Right kidney (tissue), 1 donor: Measurements from ENCODE around the gene PRKCE.

ENCODE experiments used
- DNase-seq: peaks from one replicate; pipeline ENCODE4 v3.0.0-alpha.2; 2016

Gene PRKCE

DNA sequence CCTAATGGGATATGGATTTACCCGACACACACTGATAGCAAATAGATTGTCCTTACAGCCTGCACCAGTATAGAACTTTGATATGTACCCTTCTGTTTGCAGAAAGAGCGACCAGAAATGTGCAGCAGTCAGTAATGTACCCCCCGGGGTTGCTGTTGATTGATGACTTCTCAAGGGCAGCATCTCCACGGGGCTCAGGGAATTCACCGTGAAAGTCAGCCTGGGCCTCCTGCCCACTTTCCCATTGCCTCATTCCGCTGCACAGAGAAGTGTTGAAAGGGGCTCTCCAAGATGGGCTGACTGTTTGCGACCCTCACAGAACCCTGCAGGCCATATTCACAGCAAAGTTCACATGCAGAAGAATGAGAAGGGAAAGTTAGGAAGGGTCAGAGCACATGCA, 241.3 kb downstream of the PRKCE start:
- no peak for DNase-seq

DNA sequence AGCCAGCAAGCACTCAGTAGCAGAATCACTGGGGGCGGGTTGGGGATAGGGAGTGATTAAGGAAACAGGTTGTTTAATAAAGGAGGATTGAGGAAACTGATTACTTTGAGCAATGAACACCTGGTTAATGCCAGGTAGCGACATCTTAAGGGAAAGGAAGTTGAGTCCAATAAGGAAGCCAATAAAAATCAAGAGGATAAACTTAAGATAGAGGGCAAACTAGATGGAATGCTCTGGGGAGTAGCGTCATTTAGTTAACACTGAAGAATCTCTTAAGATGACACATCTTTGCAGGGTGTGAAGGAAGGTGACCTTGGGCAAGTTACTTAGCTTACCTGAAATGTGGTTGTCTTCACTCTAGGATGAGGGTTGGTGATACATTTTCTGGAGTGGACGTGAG, 242.7 kb downstream of the PRKCE start:
- no peak for DNase-seq

DNA sequence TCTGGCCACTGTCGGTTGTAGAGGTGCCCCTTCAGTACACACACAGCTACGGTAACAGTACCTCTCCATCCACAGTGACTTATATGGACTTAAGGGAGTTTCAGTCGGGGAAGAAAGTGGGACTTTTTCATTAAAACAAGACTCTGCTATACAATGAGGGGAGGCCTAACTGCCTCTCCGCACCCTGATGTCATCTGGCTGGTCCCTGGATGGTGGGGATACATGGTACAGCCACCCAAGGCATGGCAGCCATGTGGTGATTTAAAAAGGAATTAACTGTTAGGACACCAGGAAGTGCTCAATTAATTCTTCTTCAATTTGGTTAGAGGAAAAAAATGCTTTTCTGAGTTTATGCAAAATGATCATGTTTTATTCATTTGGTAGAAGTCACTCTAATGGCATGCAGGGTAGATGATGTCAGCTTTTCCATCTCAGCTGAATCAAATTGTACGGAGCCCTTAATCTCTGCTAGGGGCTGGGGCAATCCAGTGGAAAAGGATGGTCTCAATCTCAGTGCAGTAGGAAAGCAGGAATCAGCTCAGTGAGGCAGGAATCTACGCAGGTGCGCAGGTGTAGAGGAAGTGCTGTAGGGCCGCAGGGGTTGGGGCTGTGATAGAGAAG, 243.9 kb downstream of the PRKCE start:
- DNase-seq, result no peak

DNA sequence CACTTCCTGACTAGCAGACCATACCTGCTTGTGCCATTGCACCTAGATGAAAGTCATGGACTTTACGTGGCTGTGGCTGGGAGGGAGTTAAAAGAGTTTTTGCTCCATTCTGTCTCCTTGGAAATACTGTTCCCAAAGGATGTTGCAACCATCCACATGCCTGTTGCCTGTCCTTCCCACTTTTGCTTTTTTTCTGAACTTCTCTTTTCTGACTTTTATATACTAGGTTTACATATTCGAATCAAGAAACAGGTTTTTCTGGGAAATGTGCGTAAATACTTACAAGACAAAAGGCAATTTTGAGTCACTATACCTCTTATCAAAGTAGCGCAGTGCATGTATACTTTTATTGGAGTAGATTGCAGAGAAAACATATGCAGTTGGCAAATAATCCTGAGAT, 244.8 kb downstream of the PRKCE start:
- DNase-seq, result no peak

DNA sequence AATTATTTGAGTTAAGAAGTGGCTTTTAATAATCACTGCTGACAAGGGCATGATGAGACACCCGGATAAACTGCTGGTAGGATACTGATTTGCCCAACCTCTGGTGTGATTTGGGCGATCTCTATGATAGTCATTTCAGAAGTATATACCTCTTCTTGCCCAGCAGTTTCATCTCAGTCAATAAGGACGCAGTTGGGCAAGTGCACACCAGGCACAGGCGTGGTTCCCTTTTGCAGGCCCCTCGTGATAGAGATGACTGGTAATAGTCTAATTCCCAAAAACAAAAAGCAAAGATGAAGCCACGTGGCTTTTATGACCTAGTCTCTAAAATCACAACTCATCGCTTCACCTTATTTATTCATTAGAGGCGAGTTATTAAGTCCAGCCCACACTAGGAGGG, 246.4 kb downstream of the PRKCE start:
- DNase-seq, result no peak

DNA sequence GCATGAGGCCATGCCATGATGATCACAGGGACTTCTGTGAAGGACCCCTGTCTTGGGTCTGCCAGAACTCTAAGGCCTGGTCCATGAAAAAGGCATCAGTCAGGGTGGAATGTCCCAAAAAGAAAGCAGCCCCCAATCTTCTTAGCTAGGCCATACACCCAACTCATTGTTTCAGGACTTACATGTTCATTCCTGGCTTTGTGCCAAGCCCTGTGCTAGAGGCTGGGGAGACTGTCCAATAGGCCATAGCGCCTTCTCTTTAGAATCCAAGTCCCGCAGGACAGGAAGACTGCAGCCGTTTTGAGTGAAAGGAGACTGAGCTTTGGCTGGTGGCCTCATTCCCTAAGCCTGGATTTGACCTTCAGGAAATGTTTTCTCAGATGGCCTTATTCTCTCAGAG, 247.3 kb downstream of the PRKCE start:
- DNase-seq, result no peak

DNA sequence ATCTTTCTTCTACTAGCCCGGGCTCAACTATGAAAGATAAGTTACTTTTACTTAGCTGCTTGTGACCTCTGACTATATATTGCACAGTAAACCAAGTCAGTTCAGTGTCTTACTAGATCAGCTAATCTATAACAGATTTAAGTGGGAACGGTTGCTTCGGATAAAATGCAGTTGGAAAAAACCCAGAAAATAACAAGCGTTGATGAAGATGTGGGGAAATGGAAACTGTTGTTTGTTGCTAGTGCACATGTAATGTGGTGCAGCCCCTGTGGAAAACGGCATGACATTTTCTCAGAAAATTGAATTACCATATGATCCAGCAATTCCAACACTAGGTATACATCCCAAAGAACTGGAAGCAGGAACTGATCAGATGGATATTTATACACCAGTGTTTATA, 248.5 kb downstream of the PRKCE start:
- no peak for DNase-seq

DNA sequence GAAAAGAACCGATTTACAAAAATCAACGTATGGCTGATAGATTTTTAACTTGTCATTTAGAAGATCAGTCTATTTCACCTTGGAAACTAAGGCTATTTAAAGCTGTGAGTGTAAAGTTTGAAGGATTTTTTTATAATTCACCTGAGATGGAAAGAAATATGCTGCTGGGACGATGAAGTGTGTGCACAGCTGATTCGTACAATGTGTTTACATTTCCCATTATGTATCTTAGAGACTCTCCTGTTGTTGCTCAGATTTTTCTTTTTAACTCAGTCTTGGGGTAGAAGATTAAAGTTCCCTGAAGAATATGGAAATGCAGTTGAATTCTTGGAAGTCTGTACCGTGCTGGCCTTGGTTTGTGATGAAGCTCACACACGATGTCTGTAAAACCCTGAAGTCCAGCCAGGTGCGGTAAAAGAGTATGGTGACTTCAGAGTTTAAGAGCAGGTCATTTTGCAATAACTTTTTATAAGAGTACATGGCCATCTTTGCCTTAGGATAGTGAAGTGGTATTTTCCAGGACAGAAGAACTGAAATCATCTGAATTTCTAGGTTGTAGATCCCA, 250.1 kb downstream of the PRKCE start:
- no peak for DNase-seq

DNA sequence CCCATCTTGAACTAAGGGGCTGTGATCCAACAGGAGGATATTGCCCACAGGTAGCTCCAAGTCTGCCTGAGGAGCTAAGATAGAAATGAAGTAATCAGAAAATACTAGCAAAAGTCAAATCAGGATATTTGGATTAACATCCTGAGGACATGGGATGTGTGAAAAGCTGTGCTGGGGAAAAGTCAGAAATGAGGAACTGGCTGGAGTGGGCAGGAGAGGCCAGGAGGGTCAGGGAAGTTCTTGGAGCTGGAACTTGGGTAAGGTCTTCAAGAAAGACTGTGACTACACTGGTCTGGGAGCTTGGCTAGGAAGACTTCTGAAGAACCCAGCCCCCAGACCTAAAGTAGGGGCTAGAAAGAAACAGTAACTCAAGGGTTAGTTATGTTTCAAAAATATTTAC, 250.9 kb downstream of the PRKCE start:
- DNase-seq, result no peak

DNA sequence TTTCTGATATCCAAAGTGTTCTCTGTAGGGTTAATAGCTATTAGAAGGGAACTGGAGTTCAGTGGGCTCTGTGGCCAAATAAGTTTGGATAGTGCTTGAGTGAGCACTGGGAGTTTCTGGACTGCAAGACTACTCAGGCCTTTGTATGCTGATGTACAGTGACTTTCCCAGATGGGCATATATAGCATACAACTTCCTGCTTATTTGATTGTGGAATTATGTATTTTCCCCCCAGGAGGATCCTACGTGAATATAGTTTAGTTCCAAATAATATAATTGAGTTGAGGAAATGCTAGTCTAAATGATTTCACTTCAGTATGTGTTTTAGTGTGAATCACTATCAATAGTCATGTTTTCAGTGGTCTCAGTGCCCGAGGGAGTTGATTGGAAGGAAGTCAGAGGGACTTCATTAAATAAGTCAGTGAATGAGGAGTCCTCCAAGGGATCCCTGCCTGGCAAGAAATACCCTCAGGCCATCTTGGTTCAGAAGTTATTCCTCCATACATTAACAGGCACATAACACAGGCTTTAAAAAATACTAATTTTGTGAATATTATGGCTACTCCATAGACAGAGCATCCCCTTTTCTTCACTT, 251.4 kb downstream of the PRKCE start:
- DNase-seq, result no peak

DNA sequence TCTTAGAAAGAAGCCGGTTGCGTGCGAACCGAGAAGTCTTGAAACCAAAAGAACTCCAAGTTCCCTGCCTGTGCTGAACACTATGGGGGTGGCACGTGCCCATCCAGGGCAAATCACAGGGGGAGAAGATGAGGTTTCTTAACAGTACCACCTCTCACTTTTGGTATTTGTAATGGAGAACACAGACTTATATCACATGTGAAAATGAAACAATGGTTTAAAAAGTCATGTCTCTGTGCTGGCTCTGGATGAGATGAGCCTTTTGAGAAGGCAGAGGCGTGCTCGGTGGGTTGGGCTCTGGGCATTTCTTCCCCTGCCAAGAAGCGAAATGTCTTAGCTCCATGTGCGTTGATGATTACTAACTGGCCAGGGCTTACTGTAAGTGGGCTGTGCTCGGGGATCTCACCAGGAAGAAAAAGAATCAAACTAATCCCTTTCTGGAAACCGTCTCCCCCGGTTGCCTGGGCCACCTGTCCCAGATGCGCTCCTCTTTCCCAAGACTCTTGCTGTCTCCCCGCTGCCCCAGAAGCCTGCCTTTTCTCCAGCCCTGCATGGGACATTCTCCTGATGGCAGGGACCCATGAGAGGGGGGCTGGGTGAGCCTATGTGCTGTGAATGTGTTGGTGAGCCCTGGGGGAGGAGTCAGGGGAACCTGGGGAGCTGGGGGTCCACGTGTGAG, 252.9 kb downstream of the PRKCE start:
- DNase-seq, result no peak

DNA sequence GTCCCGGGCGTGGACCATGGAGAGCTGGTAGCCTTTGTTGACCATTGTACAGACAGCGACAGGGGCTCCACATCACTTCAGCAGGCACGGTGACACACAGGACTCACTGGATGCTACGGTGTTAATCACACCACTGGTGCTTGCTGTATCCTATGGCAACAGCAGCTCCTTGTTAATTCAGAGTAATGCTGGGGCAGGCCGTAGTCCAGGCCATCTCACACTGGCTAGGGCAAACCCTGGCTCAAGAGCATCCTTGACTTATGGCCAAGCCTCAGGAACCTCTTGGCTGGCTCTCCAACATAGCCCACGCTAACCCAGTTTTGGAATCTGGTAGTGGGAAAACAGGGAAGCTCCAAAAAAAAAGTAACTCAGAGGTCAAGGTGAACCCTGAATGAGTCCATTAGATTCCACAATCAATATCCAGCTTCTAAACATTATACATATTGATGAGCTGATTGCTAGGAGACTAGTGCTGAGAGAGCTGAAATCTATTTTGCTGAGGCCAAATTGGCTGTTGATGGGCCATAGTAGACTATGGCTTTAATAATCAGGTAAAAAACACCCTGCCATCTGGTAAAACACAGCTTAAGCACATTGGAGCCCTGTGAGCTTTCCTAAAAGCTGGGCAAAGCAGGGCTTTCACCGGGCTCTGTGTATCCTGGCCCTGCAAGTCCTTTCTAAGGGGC, 253.6 kb downstream of the PRKCE start:
- DNase-seq, result no peak

DNA sequence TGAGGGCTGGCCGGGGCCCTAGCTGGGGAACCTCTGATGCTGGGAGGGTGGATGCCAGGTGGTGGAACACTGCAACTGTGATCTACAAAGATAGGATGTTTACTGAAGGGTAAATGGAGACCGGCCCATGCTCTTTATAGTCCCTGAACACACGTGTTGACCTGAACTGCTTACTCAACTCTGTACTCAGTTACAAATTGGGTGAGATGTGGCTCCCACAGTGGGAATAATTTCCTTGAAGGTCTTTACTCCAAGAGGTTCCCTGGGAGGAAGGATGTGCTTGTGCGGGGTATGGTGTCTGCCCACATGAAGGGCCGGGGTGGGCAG, 254.1 kb downstream of the PRKCE start:
- no peak for DNase-seq

DNA sequence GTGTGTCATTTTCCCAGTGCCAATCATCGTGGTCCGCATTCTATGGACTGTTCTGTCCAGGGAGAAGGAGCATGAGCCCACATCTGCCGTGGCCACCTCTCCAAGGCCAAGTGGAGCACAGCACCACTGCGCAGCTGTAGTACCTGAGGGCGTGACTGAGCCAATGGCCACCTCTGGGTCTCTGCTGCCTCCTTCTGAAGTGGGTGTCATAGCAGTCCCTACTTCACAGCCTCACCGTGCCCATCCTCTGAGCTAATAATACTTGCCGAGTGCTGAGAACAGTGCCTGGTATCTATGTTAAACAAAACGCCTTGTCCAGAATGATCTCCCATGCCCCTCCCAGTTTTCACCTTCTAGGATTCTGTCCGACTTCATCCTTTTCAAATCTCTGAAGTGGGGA, 256.1 kb downstream of the PRKCE start:
- DNase-seq, result no peak

DNA sequence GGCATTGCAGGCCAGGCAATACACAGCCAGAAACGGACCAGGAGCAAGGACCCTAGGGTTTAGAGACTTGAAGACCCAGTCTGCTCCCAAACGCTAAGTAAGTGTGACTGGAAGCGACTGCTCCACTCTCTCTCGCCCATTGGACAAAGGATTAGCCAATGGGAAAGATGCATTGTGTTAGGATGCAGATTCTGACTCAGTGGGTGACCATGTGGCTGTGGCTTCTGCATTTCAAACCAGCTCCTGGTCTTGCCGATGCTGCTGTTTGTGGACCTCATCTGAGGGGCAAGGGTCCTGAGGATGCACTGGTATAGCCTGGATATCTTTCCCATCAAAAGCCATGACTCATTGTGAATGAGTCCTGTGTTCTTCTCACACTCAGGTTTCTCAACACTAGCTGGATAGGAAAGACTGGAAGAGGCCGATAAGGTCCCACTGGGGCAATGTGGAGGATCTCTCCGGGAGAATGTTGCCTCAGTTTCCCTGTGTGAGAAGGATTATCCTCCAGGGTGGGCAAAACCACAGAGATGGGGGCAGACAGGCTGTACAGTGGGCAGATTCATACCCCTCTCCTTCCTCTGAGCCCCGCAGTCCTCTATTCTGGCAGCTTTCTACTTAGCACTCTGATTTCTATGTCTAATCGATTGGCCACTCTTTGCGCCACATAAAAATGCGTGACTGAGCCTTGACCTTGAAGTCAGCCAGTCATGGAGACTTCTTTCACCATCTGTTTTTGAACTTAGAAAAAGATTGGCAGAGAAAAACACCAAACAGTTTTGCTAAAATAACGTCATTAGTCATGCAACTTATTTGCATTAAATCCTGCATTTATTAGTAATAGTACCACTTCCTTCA, 257.1 kb downstream of the PRKCE start:
- DNase-seq, result no peak

DNA sequence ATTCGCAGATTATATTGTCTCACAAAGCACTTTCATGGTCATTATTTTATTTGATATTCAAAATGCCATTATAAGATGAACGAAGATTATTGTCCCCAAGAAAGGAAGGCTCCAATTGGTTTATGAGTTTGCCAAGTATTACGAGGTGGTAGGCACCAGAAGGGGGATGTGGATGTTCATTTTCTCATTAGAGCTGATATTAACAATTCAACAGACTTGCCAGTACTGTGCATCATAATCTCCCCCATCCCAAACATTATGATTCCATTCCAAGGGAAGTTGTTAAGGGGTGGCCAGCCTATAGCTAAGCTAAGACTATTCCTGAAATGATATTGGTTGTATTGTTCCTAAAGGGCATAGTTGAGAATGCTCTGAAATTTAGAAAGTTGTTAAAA, 257.7 kb downstream of the PRKCE start:
- DNase-seq, result no peak

DNA sequence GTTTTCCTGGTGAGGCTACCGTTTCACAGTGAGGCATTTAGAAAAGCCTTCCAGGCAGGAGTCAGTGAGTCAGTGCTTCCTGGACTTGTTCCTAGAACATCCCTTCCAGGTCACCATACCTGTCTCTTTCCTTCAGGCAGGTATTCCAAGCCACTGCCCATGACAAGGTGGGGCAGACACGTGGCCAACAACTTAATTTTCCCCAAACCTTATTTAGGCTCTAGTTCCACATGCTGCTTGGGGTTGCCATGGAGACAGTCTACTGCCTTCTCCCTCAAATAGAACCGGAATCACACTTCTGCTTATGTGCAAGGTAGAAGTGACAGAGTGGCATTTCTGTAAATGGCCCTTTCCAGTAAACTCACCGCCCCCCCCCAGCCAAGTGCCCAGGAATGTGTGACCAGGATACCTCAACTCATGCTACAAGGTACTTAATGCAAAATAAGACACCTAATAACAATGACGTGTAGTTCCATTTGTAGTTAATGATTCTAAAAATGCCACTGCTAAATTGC, 258.3 kb downstream of the PRKCE start:
- no peak for DNase-seq

DNA sequence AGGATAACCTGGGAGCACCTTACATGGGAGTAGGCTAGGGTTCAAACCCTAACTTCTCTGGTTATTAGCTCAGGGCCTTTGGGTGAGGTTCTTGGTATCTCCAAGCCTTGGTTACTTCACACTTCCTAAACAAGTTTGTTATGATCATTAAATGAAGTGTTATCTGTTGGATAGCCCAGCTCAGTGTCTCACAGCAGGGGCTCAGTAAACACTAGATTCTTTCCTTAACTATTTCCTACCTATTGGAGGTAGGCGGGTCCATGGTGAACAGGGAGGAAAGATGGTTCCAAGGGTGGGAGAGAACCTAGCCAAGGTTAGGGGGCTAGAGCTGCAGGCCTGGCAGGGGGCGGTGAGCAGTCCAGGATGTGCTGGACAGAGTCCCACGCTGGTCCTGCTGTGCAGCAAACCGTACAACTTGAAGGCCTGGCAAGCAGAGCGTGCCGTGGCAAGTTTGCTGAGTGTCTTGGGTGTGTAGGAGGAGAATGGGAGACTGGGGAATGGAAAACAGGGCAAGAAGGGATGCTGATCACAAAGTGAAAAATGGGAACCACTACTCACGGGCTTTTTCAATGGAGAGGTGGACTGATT, 259.1 kb downstream of the PRKCE start:
- DNase-seq, result no peak

DNA sequence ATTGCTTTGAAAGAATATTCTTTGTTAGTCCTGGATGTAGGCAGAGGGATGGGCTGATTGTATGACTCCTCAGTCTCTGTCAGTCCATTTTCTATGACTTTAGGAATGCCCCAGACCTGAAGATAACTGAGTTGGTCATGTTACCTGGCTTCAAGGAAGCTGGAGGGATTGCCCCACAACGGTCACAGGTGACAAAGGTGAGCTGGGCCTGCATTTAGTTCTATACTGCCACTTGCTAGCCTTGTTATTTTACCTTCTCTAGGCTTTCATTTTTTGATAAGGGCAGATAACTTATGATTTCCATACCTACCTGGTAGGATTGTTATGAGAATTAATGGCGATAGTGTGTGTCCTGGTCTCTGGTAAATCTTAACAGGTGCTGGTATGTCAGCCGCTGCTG, 260.1 kb downstream of the PRKCE start:
- no peak for DNase-seq

DNA sequence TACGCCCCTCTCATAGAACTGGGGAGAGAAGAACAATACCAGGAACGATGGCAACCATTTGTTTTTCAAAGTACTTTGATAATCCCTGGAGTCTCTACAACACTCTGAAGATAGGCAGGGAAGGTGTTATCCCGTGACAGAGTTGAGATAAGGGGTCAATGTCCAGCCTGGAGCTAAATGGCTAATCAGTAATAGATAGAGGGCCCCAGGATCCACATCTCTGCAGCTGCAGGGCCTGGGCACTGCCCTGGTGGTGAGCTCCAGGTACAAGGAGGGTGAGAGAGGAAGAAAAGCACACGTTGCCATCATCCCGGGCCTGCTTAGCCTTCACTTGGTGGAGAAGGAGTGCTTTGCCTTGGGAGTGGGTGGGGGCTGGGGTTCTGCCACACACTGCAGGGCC, 260.6 kb downstream of the PRKCE start:
- no peak for DNase-seq

DNA sequence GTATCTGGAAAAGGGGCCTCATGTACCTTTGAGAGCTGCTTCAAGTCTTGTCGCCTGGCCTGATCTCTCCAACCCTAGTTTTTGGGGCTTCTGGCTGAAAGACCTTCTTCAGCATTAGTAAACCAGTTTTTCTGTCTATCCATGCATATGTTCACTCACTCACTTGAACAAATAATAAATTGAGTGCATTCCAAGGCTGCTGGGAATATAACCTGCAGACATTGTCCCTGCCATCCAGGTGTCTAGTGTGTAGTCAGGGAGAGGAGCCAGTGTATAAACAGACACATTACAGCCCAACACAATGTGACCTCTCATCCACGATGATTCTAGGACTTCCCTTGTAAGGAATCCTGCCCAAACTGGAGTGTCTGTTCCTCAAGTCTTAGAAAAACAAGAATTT, 262.1 kb downstream of the PRKCE start:
- no peak for DNase-seq

DNA sequence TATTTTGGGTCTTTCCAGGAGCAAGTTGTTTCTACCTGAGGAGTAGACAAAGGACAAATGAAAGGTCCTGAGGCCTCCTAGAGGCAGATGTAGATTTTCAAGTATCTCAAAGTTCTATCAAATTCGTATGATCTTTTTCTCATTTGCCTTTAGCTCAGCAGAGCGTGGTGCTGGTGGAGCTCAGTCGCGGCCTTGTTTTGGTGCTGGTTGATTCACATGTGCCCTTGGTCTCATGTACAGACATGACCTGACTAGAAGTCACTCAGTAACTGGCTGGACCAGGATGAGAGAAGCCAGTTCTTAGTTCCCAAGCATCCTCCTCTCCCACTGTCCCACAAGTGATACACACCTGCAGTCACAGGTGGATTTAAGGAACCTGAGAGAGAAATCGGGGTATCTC, 264.0 kb downstream of the PRKCE start:
- DNase-seq, result no peak
